ENCODE data around the gene FHIT.

The FHIT gene

GRCh38 chr3:60000311-60001105 lies 1250.7 kb downstream of the FHIT start:
- DNase-seq, result no peak

GRCh38 chr3:59998058-59998457 lies 1253.2 kb downstream of the FHIT start:
- DNase-seq, result no peak

GRCh38 chr3:59997583-59997982 lies 1253.7 kb downstream of the FHIT start:
- no peak for DNase-seq

GRCh38 chr3:59996056-59996455 lies 1255.2 kb downstream of the FHIT start:
- DNase-seq, result no peak

GRCh38 chr3:59995563-59995962 lies 1255.7 kb downstream of the FHIT start:
- DNase-seq, result no peak

GRCh38 chr3:59994732-59995304 lies 1256.4 kb downstream of the FHIT start:
- DNase-seq, result no peak

- no peak for DNase-seq
Measured at GRCh38 chr3:59992578-59992977, 1258.7 kb downstream of the FHIT start.

GRCh38 chr3:59990915-59991314 lies 1260.3 kb downstream of the FHIT start:
- no peak for DNase-seq

GRCh38 chr3:59982510-59982909 lies 1268.7 kb downstream of the FHIT start:
- DNase-seq, result no peak

GRCh38 chr3:59981377-59981776 lies 1269.9 kb downstream of the FHIT start:
- DNase-seq, result no peak

GRCh38 chr3:59980576-59980975 lies 1270.7 kb downstream of the FHIT start:
- DNase-seq, result no peak

- no peak for DNase-seq
Measured at GRCh38 chr3:59979542-59979941, 1271.7 kb downstream of the FHIT start.

GRCh38 chr3:59978979-59979378 lies 1272.3 kb downstream of the FHIT start:
- DNase-seq, result no peak

GRCh38 chr3:59970796-59971195 lies 1280.5 kb downstream of the FHIT start:
- DNase-seq, result no peak

- DNase-seq, result no peak
Measured at GRCh38 chr3:59970376-59970775, 1280.9 kb downstream of the FHIT start.

GRCh38 chr3:59968513-59969045 lies 1282.7 kb downstream of the FHIT start:
- no peak for DNase-seq

GRCh38 chr3:59963676-59964075 lies 1287.6 kb downstream of the FHIT start:
- no peak for DNase-seq

- DNase-seq, result no peak
Measured at GRCh38 chr3:59957150-59957549, 1294.1 kb downstream of the FHIT start.

- no peak for DNase-seq
Measured at GRCh38 chr3:59953104-59953503, 1298.1 kb downstream of the FHIT start.

GRCh38 chr3:59949311-59949710 lies 1301.9 kb downstream of the FHIT start:
- DNase-seq, result no peak

GRCh38 chr3:59946401-59946800 lies 1304.9 kb downstream of the FHIT start:
- no peak for DNase-seq

GRCh38 chr3:59940718-59941117 lies 1310.5 kb downstream of the FHIT start:
- DNase-seq, result no peak

GRCh38 chr3:59939826-59940426 lies 1311.3 kb downstream of the FHIT start:
- DNase-seq, result no peak

- DNase-seq, result no peak
Measured at GRCh38 chr3:59938828-59939227, 1312.4 kb downstream of the FHIT start.

All from EL (cell line).